Neutrophil (primary cell): ENCODE results near the gene PPIL1.

ENCODE experiments used
- H3K27ac ChIP-seq: fragments of 200-600 bp; sonication (generic); 2 replicates; pipeline ENCODE4 v1.5.1; 2016; ENCODE audit warnings: mild to moderate bottlenecking, moderate library complexity
- H3K27me3 ChIP-seq: fragments of 200-600 bp; sonication (generic); 2 replicates; pipeline ENCODE4 v1.6.0; 2016; ENCODE audit warnings: mild to moderate bottlenecking
- H3K36me3 ChIP-seq: fragments of 200-600 bp; sonication (generic); 2 replicates; pipeline ENCODE4 v1.5.1; 2017
- H3K4me1 ChIP-seq, 2 experiments: fragments of 200-600 bp in 1 of 2; sonication (generic) in 1 of 2; 1 replicate in 1 of 2; 2 replicates in 1 of 2; pipeline versions ENCODE4 v1.5.1 to v1.6.1; 2013 to 2016; ENCODE audit warnings: low read depth in 1 of 2, low read length in 1 of 2, mild to moderate bottlenecking in 1 of 2, moderate library complexity in 1 of 2; ENCODE audit not compliant: control insufficient read depth in 1 of 2, insufficient read depth in 1 of 2
- H3K4me3 ChIP-seq, 2 experiments: fragments of 200-600 bp in 1 of 2; sonication (generic) in 1 of 2; 1 replicate in 1 of 2; 2 replicates in 1 of 2; pipeline ENCODE4 v1.5.1; 2013 to 2016; ENCODE audit warnings: low read depth in 1 of 2, low read length in 1 of 2, mild to moderate bottlenecking in 1 of 2, moderate library complexity in 1 of 2
- H3K9me3 ChIP-seq: fragments of 200-600 bp; sonication (generic); 2 replicates; pipeline ENCODE4 v1.5.1; 2016
- CTCF ChIP-seq: fragments of 200-600 bp; sonication (generic); IDR thresholded peaks from 2 replicates; pipeline ENCODE4 v1.5.1; 2016; ENCODE audit warnings: antibody characterized with exemption

PPIL1 gene

GRCh38 chr6:36851626-36852025 is 23.0 kb downstream of the PPIL1 start:
- TF ChIP-seq CTCF: no peak

GRCh38 chr6:36851149-36851614 is 23.4 kb downstream of the PPIL1 start:
- Histone ChIP-seq H3K4me3 (no peak overlapping the region), H3K9me3 (no peaks in the 10 kb centered on the region), H3K27me3 (no peaks in the 10 kb centered on the region), H3K36me3 (peaks cover 5% of the 10 kb centered on the region), H3K4me1 (peaks cover 65 to 71% of the 10 kb centered on the region in 2 experiments), H3K27ac (peak overlapping the region; percentile 86)
- peak; percentile 87 for TF ChIP-seq CTCF

More at GRCh38 chr6:36851626-36852025, 23.0 kb downstream of the PPIL1 start:
- no peak overlapping the region for H3K4me3 ChIP-seq
- no peaks in the 10 kb centered on the region for H3K9me3 ChIP-seq
- peak overlapping the region; percentile 86 for H3K27ac ChIP-seq
- peaks cover 65 to 71% of the 10 kb centered on the region in 2 experiments for H3K4me1 ChIP-seq
- H3K27me3 ChIP-seq: no peaks in the 10 kb centered on the region
- peaks cover 5% of the 10 kb centered on the region for H3K36me3 ChIP-seq

GRCh38 chr6:36850021-36850420 is 24.6 kb downstream of the PPIL1 start:
- TF ChIP-seq CTCF: no peak
- peaks cover 65 to 67% of the 10 kb centered on the region in 2 experiments for H3K4me1 ChIP-seq
- H3K27me3 ChIP-seq: no peaks in the 10 kb centered on the region
- H3K36me3 ChIP-seq: no peaks in the 10 kb centered on the region
- H3K4me3 ChIP-seq: peak overlapping the region in 1 of 2 experiments; percentile 16
- peak overlapping the region; percentile 66 for H3K27ac ChIP-seq
- no peaks in the 10 kb centered on the region for H3K9me3 ChIP-seq

- no peak for TF ChIP-seq CTCF
- Histone ChIP-seq H3K27me3 (no peaks in the 10 kb centered on the region), H3K4me3 (peak overlapping the region; percentile 32 to 42), H3K36me3 (no peaks in the 10 kb centered on the region), H3K9me3 (no peaks in the 10 kb centered on the region), H3K4me1 (peaks cover 55% of the 10 kb centered on the region in 2 experiments), H3K27ac (peak overlapping the region; percentile 40)
Measured at GRCh38 chr6:36848658-36849441, 25.8 kb downstream of the PPIL1 start.

GRCh38 chr6:36847991-36848390 is 26.6 kb downstream of the PPIL1 start:
- Histone ChIP-seq H3K27ac (no peak overlapping the region), H3K27me3 (no peaks in the 10 kb centered on the region), H3K9me3 (no peaks in the 10 kb centered on the region), H3K4me3 (no peak overlapping the region), H3K36me3 (no peaks in the 10 kb centered on the region), H3K4me1 (peaks cover 46% of the 10 kb centered on the region in 2 experiments)
- no peak for TF ChIP-seq CTCF
